HG03139 (cell line): ENCODE results near the gene GRB10.

ENCODE experiments used
- ATAC-seq: cut with Tn5 transposase; IDR thresholded peaks from one replicate; pipeline ENCODE4 v1.9.1; 2021; ENCODE audit not compliant: unreplicated experiment

The GRB10 gene

DNA sequence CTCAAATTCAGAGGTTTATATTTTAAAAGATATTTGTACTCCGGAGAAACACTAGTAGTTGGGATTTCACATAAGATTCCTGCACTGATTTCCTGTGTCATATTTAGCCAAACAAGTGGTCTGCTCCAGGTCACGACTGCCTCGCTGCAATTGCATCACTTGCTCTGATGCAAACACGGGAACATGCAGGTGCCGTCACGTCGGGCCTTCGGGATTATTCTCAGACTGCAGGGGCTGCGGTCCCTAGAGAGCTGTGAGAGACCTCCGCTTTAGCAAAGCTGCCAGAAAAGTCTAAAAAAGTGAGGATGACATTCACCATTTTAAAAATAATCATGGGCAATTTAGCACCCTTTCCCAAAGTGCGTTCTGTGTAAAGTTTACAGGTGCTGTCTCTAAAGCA, 124.0 kb downstream of the GRB10 start:
- ATAC-seq: no peak

DNA sequence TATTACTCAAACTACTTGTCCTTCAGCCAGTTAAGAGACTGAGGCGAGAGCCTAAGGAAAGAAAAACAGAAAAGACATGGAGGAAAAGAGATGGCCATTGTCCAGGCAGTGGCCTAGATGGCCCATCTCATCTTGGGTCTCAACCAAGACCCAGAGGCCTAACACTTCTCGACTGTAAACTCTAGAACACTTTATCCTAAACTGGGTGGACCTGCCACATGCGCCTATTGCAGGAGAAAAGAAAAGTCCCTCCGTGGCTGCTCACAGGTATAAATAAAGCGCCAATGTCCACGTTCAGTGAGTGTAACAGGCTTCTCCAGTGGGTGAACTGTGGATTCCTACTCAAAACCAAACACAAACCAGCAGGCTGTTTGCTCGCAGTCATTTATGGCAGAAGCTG, 124.8 kb downstream of the GRB10 start:
- ATAC-seq: no peak

DNA sequence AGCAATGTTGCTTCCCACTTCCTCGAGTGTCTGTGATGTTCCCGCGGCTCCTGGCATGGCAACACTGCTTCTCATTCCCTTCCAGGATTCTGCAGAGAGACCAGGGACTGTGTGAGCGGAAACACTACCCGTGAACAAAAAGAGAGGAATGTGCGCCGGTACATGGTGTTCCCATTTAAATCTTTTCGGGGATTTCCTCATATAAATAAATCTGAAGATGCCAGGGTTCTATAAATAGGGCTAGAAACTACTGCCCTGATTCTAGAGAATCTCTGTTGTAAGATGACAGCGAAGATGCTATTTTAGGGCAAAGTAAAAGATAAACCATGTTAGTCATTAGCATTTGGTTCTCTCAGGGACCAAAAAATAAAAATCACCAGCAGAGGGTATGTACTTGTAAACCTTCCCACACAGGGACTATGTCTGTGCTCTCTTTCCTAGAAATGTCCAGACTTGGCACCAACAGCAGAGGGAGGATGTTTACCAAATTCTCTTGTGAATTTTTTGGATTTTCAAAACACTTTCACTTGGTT, 125.3 kb downstream of the GRB10 start:
- no peak for ATAC-seq

DNA sequence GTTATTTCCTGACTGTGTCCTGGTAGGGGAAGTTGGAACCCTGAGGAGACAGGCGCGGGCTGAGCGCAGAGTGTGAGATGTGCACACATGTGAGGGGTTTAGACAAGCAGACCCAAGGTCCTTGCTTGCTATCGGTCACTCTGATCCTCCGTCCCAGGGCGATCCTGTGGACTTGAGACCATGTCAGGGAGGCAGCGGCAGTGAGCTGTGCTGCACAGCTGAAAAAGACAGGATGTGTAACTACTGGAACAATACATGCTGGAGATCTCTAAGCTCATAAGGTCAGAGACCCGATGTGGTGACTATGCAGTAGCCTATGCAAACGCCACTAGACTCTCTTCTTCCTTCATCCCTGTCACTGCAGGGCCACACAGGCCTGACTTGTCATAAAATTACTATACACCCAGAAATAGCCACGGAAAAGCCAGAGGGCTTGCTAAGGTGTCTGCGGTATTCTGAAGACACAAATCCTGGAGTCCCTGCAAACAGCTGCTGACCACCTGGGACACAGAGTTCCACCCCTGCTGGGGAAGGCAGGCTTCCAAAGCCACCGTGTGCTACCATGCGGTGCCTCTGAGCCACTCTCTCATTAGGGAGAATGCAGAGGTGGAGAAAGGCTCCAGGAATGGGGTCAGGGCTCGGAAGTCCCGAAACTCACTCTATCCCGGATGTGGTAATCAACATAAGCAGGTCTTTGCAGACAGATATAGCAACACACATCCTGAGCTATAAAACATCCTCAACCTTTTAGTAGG, 126.4 kb downstream of the GRB10 start:
- ATAC-seq: no peak

DNA sequence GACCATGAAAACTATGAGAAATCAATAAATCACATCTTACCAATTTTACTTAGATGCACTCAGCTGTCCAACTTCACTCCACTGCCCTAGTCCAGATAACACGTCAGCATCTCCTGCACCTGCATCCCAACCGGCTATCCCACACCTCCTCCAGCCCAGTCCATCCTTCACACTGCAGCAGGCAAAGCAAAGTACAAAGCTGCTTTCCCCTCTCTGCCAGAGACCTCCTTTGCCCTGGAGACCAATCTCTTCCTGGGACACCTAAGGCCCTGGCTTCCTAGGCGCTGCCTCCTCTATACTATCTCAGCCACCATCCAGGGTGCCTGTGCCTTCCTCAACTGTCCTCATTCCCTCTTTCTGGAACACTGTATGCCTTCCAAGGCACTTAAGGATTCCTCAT, 127.2 kb downstream of the GRB10 start:
- ATAC-seq: no peak

DNA sequence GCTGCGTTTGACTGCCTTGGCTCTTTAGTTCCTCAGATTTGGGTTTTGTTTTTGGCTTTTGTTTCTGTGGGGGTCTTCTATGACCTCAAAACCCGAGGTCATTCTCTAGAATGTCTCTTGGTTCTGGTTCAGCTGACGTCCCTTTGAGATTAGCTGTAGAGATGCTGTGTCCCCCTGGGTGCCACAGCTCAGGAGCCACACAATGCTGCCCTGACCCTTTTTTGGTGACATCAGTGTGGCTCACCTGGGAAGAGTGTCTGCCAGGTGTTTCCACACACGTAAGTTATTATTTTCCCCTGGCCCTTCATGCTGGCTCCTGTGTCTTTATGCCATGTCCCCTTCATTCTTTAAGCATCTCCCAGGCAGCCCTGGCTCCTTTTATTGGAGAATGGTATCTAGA, 127.7 kb downstream of the GRB10 start:
- ATAC-seq: no peak

DNA sequence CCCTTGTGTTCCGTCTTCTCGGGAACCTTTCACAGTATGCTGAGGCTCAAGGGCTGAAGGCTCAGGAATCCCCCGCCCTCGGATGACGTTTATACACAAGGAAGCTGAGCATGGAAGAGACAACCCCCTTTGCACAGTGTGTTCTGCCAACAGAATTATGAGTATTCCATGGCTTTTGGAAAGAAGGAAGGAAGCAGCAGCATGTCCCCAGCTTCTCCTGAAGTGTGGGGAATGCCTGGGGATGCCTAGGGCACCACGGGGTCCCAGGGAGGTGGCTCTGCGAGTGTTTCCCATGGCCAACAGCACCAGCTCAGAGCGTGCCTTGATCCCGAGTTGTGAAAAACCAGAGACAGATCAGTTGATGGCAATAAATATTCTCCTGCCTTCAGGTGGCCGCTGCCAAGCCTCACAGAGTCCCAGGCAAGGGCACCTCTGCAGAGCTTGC, 128.7 kb downstream of the GRB10 start:
- ATAC-seq: no peak

DNA sequence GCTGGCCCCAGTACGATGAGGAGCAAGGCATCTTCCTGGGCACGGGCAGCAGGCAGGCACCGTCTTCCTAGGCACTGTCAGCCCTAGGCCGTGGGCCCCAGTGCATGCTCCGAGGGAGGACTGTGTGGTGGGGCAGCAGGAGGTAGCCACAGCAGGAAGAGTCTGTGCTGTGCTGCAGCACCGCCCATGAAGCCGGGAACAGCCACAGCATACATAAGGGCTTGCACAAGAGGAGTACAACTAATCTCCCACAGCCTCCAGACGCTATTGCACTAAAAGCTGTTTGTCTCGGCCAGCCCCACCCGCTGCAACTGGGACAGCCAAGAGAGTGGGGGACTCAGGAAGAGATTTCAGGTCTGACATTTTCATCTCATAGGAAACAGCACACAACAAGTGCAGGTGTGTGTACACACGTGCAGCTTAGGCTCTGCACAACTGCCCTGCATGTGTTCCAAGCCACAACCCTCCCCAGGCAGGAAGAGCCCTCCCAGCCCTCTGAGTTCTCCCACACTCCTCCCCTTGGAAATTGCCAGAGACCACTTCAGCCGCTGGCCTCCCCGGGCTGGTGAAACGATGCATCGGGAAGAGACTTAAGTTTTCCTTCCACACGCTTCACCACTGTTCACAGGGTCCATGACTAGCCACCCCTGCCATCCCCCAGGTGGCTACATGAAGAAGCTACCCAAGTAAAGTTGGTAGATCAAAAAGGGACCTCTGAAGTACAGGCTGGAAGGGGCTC, 129.4 kb downstream of the GRB10 start:
- ATAC-seq: no peak

DNA sequence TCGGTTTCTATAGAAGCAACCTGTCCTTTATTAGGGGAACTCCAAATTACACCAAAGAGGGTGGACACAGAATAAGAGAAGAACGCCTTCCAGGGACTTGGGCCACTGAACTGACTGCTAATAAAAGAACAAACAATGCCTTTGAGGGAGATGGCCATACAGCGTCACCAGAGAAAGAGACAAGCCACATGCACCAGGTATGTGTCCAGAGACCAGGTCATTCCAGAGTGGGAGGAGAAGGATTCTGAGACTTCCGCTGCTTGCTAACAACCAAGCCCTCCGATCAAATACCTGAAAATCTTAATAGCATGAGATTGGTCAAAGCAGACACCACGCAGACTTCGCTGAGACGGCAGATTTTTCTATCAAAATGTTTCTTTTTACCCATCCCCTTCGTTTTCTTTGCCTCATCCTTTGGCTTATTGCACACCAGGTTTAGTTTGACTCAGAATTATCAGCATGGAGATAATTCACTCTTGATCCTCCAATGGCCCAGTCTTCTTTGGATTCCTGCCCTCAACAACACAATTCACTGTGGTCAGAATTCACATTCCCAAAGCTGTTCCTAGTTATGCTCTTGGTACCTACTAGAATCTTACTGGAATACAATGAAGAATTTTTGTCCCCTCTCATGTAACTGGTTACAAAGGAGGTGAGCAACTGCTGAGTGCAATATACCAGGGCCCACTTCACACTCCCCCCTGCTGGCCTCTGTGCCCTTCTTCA, 130.1 kb downstream of the GRB10 start:
- no peak for ATAC-seq

DNA sequence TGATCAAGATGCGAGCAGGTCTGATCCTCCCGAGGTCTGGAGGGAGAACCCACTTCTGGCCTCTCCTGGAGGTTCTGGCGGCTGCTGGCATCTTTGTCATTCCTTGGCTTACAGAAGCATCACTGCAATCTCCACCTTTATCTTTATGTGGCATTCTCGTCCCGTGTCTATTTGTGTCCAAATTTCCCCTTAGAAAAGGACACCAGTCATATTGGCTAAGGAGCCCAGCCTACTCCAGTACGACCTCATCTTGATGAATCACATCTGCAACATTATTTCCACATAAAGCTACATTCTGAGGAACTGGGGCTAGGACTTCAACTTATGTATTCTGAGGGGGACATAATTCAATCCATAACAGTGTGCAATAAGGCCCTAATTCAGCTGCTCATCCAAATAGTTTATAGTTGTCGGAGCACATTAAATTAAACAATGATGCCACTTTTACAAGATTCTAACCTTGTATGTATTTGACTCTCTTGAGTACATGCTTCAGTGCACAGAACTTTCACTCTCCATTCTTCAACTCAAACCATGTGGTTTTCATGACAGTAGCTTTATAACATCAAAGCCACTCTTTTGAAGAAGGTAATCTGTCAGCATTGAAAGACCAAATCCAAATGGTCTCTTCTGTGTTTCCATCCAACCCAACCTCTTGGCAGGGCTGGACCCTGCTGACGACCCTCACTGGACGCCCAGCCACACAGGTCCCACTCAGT, 131.3 kb downstream of the GRB10 start:
- no peak for ATAC-seq

DNA sequence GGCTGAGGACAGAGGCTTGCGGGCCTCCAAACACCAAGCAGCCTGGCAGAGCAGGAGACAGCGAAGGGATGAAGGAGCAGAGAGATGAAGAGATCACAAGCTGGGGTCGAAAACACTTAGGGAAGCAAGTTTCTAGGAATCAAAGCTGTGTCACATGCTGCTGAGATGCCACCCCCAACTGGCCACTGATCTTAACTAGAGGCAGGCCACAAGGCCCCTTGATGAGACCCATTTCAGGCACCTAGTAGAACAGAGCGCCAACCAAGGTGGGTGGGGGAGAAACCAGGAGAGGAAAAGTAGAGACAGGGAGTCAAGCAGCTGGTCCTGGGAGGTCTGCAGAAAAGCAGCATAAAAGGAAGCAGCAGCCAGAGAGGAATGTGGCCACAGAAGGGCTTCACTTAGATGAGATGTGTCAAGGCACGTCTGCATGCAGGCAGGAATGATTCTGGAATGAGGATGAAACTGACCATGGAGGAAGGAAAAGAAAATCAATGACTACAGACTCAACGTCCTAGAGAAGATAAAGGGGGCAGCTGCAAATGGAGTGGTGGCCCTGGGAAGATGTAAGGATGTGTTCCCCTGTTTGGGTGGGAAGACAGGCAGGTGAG, 132.5 kb downstream of the GRB10 start:
- no peak for ATAC-seq

DNA sequence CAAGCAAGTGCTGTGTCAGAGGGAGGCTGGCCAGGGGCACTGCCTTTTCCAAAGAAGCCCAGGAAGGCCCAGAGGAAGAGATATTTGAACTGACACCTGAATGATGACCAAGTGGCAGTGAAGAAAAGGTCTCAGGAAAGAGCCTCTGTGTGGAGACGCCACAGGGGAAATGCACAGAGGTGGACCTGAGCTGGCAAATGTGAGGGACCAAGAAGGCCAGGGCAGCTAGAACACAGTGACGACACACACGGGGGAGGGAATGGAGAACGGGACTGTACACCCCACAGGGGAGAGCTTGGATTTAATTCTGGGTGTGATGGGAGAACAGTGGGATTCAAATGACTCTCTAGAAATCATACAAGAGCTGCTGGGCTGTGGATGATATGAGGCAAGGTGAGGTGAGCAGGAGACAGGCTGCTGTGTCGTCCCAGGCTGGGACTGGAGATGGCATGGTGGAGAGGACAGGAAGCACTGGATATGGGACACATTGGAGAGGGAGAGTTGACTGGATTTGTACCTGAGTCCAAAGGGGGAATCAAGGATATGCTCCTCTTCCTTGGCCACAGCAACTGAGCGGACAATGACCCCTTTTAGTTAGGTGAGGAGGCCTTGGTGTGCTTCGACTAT, 133.3 kb downstream of the GRB10 start:
- no peak for ATAC-seq

DNA sequence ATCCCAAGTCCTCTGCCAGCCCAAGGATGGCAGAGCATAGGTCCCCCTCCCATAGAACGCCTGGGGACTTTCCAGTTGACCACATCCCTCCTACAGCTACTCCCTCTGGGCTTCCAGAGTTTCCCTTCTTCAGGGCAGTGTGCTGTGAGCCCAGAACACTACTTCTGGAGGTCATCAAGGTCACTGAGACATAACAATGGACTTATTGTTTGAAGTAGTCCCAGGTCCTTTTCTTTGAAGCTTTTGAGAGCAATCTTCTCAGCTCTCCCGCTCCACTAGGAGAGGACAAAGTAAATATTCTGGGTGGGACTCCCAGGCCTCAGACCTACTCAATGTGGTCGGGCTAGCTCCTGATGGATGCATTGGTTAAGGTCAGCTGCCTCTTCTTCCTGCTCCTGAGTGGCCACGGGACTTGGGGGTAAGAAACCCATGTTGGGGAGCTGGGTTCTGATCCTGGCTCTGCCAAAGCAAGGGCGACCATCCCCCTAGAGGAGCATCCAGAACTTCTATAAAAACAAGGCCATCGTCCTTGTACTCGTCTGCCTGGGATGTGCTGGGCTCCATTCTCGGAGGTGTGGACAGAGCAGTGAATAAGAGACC, 134.0 kb downstream of the GRB10 start:
- no peak for ATAC-seq

DNA sequence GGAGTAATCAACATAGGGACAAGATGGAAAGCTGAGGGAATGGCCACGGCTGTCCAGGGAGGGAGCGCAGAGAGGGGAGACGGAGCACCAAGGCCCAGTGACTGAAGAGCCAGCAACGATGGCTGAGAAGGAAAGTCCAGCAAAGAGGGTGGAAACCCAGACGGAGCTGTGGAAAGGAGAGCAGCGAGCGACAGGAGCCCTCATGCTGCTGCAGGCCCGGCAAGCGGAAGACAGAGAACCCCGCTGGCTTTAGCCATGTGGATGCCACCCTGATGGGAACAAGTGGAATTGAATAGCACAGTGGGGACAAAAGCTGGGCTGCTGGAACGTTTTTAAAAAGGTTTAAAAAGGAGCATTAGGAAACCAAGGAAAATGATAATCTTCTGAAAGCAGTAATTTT, 134.6 kb downstream of the GRB10 start:
- no peak for ATAC-seq

DNA sequence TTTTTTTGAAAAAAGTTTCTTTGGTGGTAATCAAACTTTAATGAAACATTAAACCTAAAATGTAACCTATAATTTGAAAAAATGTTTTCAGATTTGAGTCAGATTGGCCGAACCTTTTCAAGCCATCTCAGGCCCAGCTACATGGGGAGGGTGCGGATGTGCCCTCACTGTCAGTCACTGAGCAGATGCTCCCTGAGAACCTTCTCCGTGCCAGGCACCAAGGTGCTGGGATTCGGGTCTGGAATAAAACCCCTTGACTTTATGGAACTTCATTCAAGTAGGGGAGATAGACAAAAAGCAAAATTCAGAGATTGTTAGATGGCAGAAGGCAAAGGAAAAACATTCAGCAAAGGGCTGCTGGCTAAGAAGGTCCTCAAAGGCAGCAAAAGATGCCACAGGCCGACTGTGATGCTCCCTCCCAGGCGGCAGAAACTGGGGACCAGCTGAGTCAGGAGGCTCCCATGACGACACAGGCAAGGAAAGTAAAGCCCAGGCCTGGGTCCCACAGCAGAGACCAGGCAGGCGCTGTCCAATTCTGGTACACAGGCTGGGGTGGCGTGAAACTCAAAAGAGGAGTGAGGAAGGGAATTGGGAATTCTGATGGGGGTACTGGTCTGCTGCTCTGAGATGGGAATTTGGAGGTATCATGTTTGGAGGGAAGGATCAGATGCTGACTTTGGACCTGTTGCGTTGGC, 135.3 kb downstream of the GRB10 start:
- no peak for ATAC-seq

DNA sequence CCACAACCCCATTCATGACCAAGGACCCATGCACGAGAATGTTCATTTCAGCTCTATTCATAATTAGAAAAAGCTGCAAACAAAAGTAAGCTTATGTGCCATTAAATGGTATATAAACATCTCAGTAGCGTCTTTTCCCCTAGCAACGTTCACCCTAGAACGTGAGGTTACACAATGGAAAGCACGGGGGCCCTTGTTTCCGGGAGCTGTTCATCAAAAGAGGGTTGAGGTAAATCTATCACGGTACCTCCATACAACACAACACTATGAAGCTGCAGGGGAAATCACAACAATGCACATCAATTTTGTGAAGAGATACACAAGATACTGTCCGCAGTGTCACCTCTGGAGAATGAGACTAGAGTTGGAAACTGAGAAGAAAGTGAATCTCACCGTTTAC, 136.6 kb downstream of the GRB10 start:
- no peak for ATAC-seq

DNA sequence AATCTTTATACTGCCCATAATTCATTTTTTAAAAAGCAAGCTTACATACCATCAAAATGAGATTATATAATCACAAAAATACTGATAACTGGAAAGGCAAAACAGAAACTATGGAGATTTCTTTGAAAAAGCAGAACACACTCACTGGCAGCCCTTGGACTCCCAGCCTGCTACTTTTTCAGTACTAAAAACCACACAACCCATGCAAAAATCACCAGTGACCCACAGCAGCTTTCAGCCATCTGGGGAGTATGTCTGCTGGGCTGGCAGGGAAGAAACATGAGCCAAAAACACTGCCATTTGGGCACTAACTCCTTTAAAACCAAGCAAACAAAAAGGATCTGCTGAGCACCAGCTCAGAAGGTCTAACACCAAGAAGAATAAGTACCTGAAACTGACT, 137.5 kb downstream of the GRB10 start:
- no peak for ATAC-seq

DNA sequence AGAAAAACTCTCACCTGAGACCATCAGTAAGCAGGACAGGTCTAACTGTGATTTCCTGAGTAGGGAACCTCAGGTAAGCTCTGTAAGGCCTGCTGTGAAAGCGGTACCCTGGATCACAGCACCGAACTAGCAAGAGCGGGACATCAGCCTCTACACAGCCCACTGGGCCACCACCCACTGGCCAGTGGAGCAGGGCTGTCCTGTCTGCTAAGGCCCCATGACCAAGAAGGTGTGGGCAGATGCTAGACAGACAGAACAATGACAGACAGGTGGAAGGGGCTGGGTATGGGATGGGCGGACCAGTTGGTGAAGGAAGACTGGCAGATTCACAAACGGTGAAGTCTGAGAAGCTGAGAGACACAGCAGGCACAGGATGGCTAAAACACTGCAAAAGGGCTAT, 138.1 kb downstream of the GRB10 start:
- no peak for ATAC-seq

DNA sequence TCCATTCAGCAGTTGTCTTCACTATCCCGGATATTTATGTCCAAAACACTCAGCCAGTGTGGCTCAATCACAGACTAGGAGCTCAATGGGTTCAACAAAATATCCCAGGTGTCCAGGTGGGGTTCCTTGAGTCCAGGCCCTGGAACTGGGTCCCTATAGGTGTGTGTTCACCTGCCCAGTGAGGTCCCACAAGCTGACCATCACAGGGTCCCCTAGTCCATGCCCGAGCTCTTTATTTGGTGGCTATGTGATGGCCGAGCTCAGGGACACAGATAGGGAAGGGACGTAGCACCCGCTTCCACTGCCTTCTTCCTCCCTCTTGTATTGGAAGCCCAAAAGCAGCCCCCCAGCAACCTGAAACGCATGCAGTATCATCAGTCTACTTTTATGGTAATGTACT, 138.6 kb downstream of the GRB10 start:
- no peak for ATAC-seq
